ENCODE results near the gene ZNF394.
A peak's percentile ranks its signal among the peaks of the same experiment; 100 is the strongest.

ZNF394 gene

GRCh38 chr7:99497766-99498545 lies 2.1 kb downstream of the ZNF394 start:
- no peak overlapping the region for H3K27ac ChIP-seq (ENCODE audit: low read length)
- no CpG with 5 or more reads among the region's 6 CpGs for WGBS (ENCODE audit: insufficient coverage, insufficient read length)
- H3K9me3 ChIP-seq (ENCODE audit: control insufficient read depth, insufficient read depth, low read length) = peaks cover 4% of the 10 kb centered on the region; the same call in 1 of the 2 replicates
- no peaks in the 10 kb centered on the region for H3K27me3 ChIP-seq (ENCODE audit: control insufficient read depth, insufficient read depth, low read length)
- DNase-seq (ENCODE audit: low read depth, low spot score) = no peak
- H3K36me3 ChIP-seq (ENCODE audit: control insufficient read depth, insufficient read depth, low read length) = peaks cover 16% of the 10 kb centered on the region
- no peak overlapping the region for H3K4me3 ChIP-seq (ENCODE audit: low read length)
- peaks cover 2% of the 10 kb centered on the region; the same call in 1 of the 2 replicates for H3K4me1 ChIP-seq (ENCODE audit: control insufficient read depth, insufficient read depth, low read length)

GRCh38 chr7:99493823-99494222 lies 6.3 kb downstream of the ZNF394 start:
- peaks cover 4% of the 10 kb centered on the region; the same call in 1 of the 2 replicates for H3K9me3 ChIP-seq (ENCODE audit: control insufficient read depth, insufficient read depth, low read length)
- H3K27ac ChIP-seq (ENCODE audit: low read length) = no peak overlapping the region
- H3K27me3 ChIP-seq (ENCODE audit: control insufficient read depth, insufficient read depth, low read length) = no peaks in the 10 kb centered on the region
- H3K4me1 ChIP-seq (ENCODE audit: control insufficient read depth, insufficient read depth, low read length) = peaks cover 2% of the 10 kb centered on the region; the same call in 1 of the 2 replicates
- no CpG with 5 or more reads among the region's 6 CpGs for whole genome bisulfite sequencing (ENCODE audit: insufficient coverage, insufficient read length)
- no peak for DNase-seq (ENCODE audit: low read depth, low spot score)
- no peak overlapping the region for H3K4me3 ChIP-seq (ENCODE audit: low read length)
- peaks cover 16% of the 10 kb centered on the region for H3K36me3 ChIP-seq (ENCODE audit: control insufficient read depth, insufficient read depth, low read length)

GRCh38 chr7:99490878-99491277 lies 9.2 kb downstream of the ZNF394 start:
- WGBS (ENCODE audit: insufficient coverage, insufficient read length) = no CpG with 5 or more reads among the region's 3 CpGs
- Histone ChIP-seq H3K9me3 (ENCODE audit: control insufficient read depth, insufficient read depth, low read length) (peaks cover 4% of the 10 kb centered on the region; the same call in 1 of the 2 replicates), H3K4me3 (ENCODE audit: low read length) (no peak overlapping the region), H3K4me1 (ENCODE audit: control insufficient read depth, insufficient read depth, low read length) (no peaks in the 10 kb centered on the region), H3K27me3 (ENCODE audit: control insufficient read depth, insufficient read depth, low read length) (no peaks in the 10 kb centered on the region), H3K27ac (ENCODE audit: low read length) (no peak overlapping the region), H3K36me3 (ENCODE audit: control insufficient read depth, insufficient read depth, low read length) (peaks cover 12% of the 10 kb centered on the region)
- no peak for DNase-seq (ENCODE audit: low read depth, low spot score)

- Histone ChIP-seq H3K27ac (ENCODE audit: low read length) (no peak overlapping the region), H3K27me3 (ENCODE audit: control insufficient read depth, insufficient read depth, low read length) (no peaks in the 10 kb centered on the region), H3K4me3 (ENCODE audit: low read length) (no peak overlapping the region), H3K4me1 (ENCODE audit: control insufficient read depth, insufficient read depth, low read length) (no peaks in the 10 kb centered on the region), H3K9me3 (ENCODE audit: control insufficient read depth, insufficient read depth, low read length) (peaks cover 4% of the 10 kb centered on the region; the same call in 1 of the 2 replicates), H3K36me3 (ENCODE audit: control insufficient read depth, insufficient read depth, low read length) (peaks cover 10% of the 10 kb centered on the region)
- DNase-seq (ENCODE audit: low read depth, low spot score) = no peak
- WGBS (ENCODE audit: insufficient coverage, insufficient read length) = no CpG with 5 or more reads among the region's 4 CpGs
Observed at GRCh38 chr7:99489235-99489634, 10.8 kb downstream of the ZNF394 start.

DNA sequence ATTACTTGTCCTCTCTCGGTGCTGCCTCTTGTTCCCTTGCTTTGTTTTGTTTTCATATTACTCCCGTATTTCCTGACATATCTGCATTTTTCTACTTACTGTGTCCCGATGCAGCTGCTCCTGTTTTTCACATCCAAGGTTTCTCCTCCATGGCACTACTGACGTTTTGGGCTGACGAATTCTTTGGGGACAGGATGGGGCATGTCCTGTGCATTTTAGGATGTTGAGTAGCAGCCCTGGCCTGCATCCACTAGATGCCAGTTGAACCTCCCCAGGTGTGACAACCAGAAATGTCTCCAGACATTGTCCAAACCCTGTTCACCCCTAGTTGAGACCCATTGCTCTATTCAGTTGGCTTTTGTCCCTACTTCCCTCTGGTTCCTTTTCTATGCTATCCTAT lies 15.0 kb downstream of the ZNF394 start:
- Histone ChIP-seq H3K4me3 (ENCODE audit: low read length) (no peak overlapping the region), H3K4me1 (ENCODE audit: control insufficient read depth, insufficient read depth, low read length) (no peaks in the 10 kb centered on the region), H3K27ac (ENCODE audit: low read length) (no peak overlapping the region), H3K27me3 (ENCODE audit: control insufficient read depth, insufficient read depth, low read length) (no peaks in the 10 kb centered on the region), H3K36me3 (ENCODE audit: control insufficient read depth, insufficient read depth, low read length) (peaks cover 2% of the 10 kb centered on the region; the same call in 1 of the 2 replicates), H3K9me3 (ENCODE audit: control insufficient read depth, insufficient read depth, low read length) (no peaks in the 10 kb centered on the region)
- DNase-seq (ENCODE audit: low read depth, low spot score) = no peak
- WGBS (ENCODE audit: insufficient coverage, insufficient read length) = no CpG with 5 or more reads among the region's 5 CpGs

GRCh38 chr7:99478464-99479440 lies 21.3 kb downstream of the ZNF394 start:
- no peak overlapping the region for H3K27ac ChIP-seq (ENCODE audit: low read length)
- WGBS (ENCODE audit: insufficient coverage, insufficient read length) = no CpG with 5 or more reads among the region's 15 CpGs
- no peak for DNase-seq (ENCODE audit: low read depth, low spot score)

GRCh38 chr7:99476107-99476506 lies 24.0 kb downstream of the ZNF394 start:
- no peaks in the 10 kb centered on the region for H3K9me3 ChIP-seq (ENCODE audit: control insufficient read depth, insufficient read depth, low read length)
- DNase-seq (ENCODE audit: low read depth, low spot score) = no peak
- peaks cover 2% of the 10 kb centered on the region; the same call in 1 of the 2 replicates for H3K36me3 ChIP-seq (ENCODE audit: control insufficient read depth, insufficient read depth, low read length)
- no peaks in the 10 kb centered on the region for H3K27me3 ChIP-seq (ENCODE audit: control insufficient read depth, insufficient read depth, low read length)
- H3K27ac ChIP-seq (ENCODE audit: low read length) = no peak overlapping the region
- WGBS (ENCODE audit: insufficient coverage, insufficient read length) = no CpG with 5 or more reads among the region's 5 CpGs
- no peak overlapping the region for H3K4me3 ChIP-seq (ENCODE audit: low read length)
- H3K4me1 ChIP-seq (ENCODE audit: control insufficient read depth, insufficient read depth, low read length) = no peaks in the 10 kb centered on the region

More at GRCh38 chr7:99478464-99479440, 21.3 kb downstream of the ZNF394 start:
- no peaks in the 10 kb centered on the region for H3K9me3 ChIP-seq (ENCODE audit: control insufficient read depth, insufficient read depth, low read length)
- H3K27me3 ChIP-seq (ENCODE audit: control insufficient read depth, insufficient read depth, low read length) = no peaks in the 10 kb centered on the region
- H3K4me3 ChIP-seq (ENCODE audit: low read length) = no peak overlapping the region
- no peaks in the 10 kb centered on the region for H3K4me1 ChIP-seq (ENCODE audit: control insufficient read depth, insufficient read depth, low read length)
- peaks cover 2% of the 10 kb centered on the region; the same call in 1 of the 2 replicates for H3K36me3 ChIP-seq (ENCODE audit: control insufficient read depth, insufficient read depth, low read length)

GRCh38 chr7:99473315-99473596 lies 26.8 kb downstream of the ZNF394 start:
- WGBS (ENCODE audit: insufficient coverage, insufficient read length) = no CpG with 5 or more reads among the region's 7 CpGs
- no peak overlapping the region for H3K27ac ChIP-seq (ENCODE audit: low read length)

GRCh38 chr7:99472561-99473314 lies 27.3 kb downstream of the ZNF394 start, which contains the start of gene ZNF789:
ZNF789 (plus strand) TSS chr7:99472890; CDS start chr7:99476457, 3,567 bp downstream.
- Histone ChIP-seq H3K36me3 (ENCODE audit: control insufficient read depth, insufficient read depth, low read length) (no peaks in the 10 kb centered on the region; the same call in 1 of the 2 replicates), H3K27me3 (ENCODE audit: control insufficient read depth, insufficient read depth, low read length) (no peaks in the 10 kb centered on the region), H3K9me3 (ENCODE audit: control insufficient read depth, insufficient read depth, low read length) (no peaks in the 10 kb centered on the region), H3K27ac (ENCODE audit: low read length) (no peak within 1 kb of the TSS), H3K4me1 (ENCODE audit: control insufficient read depth, insufficient read depth, low read length) (no peaks in the 10 kb centered on the region), H3K4me3 (ENCODE audit: low read length) (peak within 1 kb of the TSS; percentile 91)
- DNase-seq (ENCODE audit: low read depth, low spot score) = peak; percentile 89
- no CpG with 5 or more reads among the region's 56 CpGs for WGBS (ENCODE audit: insufficient coverage, insufficient read length)

More at GRCh38 chr7:99473315-99473596, 26.8 kb downstream of the ZNF394 start:
- peaks cover under 1% of the 10 kb centered on the region; the same call in 1 of the 2 replicates for H3K36me3 ChIP-seq (ENCODE audit: control insufficient read depth, insufficient read depth, low read length)
- H3K4me1 ChIP-seq (ENCODE audit: control insufficient read depth, insufficient read depth, low read length) = no peaks in the 10 kb centered on the region
- no peaks in the 10 kb centered on the region for H3K27me3 ChIP-seq (ENCODE audit: control insufficient read depth, insufficient read depth, low read length)
- no peak for DNase-seq (ENCODE audit: low read depth, low spot score)
- H3K4me3 ChIP-seq (ENCODE audit: low read length) = peak overlapping the region; percentile 91; the same call in 1 of the 2 replicates
- H3K9me3 ChIP-seq (ENCODE audit: control insufficient read depth, insufficient read depth, low read length) = no peaks in the 10 kb centered on the region

All from iPS DF 6.9 (cell line).